Activated CD8-positive, alpha-beta T cell treated with anti-CD3 and anti-CD28 coated beads for 36 hours (primary cell): ENCODE data around the gene IL31RA. TPM values are rescaled to one million over a fixed set of nuclear protein-coding genes. Genes with fewer than 3 reads are reported as not detected.

Source experiments
- ATAC-seq: fragments of 200-7000 bp; cut with Tn5 transposase; one replicate; pipeline ENCODE4 v1.10.0; 2021; ENCODE audit warnings: mild to moderate bottlenecking, moderate library complexity
- CTCF ChIA-PET: fragments of 350-600 bp; sonication (Branson Sonifier 250); formaldehyde crosslinking; loops from one replicate; lab custom pipeline; 2021; ENCODE audit warnings: antibody characterized with exemption; lab: Charles Lee
- POLR2A ChIA-PET: fragments of 350-600 bp; sonication (Branson Sonifier 250); formaldehyde crosslinking; loops from one replicate; lab custom pipeline; 2021; ENCODE audit warnings: antibody characterized with exemption; lab: Charles Lee
- DNase-seq: peaks from one replicate; pipeline ENCODE4 v3.0.0-alpha.2; 2020
- H3K27ac Mint-ChIP-seq: one replicate; pipeline ENCODE4 v1.8.0; 2021; ENCODE audit warnings: mild to moderate bottlenecking, mixed read lengths
- H3K27me3 Mint-ChIP-seq: one replicate; pipeline ENCODE4 v1.8.0; 2021; ENCODE audit warnings: mixed read lengths
- H3K36me3 Mint-ChIP-seq: one replicate; pipeline ENCODE4 v1.8.0; 2021; ENCODE audit warnings: low read depth, mixed read lengths
- H3K4me1 Mint-ChIP-seq: one replicate; pipeline ENCODE4 v1.8.0; 2021; ENCODE audit warnings: low read depth, mixed read lengths
- H3K4me3 Mint-ChIP-seq: one replicate; pipeline ENCODE4 v1.8.0; 2021; ENCODE audit warnings: mild to moderate bottlenecking, moderate library complexity, mixed read lengths
- H3K9me3 Mint-ChIP-seq: one replicate; pipeline ENCODE4 v1.8.0; 2021; ENCODE audit warnings: mixed read lengths
- intact Hi-C: fragments of 100-400 bp; cut with micrococcal nuclease; formaldehyde crosslinking; loops from one replicate; pipeline ENCODE4 v1.10.0; 2022
- total RNA-seq, 2 experiments: library from RNA; stranded (reverse); gene quantifications; one replicate each; pipeline ENCODE4 v1.2.3, GENCODE V29; 2021
- TF ChIP-seq, protein P1 (sequence below): fragments of 200-600 bp; IDR thresholded peaks from one replicate; pipeline ENCODE4 v1.8.0; 2022; ENCODE audit warnings: antibody characterized with exemption, mild to moderate bottlenecking

IL31RA gene
- total RNA-seq, 2 experiments from 2014 or later: not detected

DNA sequence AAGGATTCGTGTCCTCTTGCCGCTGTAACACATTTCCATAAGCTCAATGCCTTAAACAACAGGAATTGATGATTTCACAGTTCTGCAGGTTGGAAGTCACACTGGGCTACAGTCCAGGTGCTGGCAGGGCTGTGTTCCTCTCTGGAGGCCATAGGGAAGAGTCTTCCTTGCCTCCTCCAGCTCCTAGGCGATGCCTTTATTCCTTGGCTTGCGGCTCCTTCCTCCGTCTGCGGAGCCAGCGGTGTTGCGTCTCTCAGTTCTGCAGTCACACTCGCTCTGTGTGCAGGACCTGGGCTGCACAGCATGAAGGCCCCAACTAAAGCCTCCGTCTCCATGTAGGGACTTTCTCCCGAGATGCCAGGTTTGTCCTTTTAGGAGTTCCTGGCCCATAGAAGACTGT lies 73.6 kb downstream of the IL31RA start:
- H3K27me3 Mint-ChIP-seq: no peaks in the 10 kb centered on the region
- POLR2A ChIA-PET: interaction anchor here (0.5 to 1.2 kb wide), 2 partner anchors 34 to 185 kb away, joined by 3 read pairs; no protein-coding TSS in a partner anchor
- DNase-seq: no peak
- TF ChIP-seq, protein P1, sequence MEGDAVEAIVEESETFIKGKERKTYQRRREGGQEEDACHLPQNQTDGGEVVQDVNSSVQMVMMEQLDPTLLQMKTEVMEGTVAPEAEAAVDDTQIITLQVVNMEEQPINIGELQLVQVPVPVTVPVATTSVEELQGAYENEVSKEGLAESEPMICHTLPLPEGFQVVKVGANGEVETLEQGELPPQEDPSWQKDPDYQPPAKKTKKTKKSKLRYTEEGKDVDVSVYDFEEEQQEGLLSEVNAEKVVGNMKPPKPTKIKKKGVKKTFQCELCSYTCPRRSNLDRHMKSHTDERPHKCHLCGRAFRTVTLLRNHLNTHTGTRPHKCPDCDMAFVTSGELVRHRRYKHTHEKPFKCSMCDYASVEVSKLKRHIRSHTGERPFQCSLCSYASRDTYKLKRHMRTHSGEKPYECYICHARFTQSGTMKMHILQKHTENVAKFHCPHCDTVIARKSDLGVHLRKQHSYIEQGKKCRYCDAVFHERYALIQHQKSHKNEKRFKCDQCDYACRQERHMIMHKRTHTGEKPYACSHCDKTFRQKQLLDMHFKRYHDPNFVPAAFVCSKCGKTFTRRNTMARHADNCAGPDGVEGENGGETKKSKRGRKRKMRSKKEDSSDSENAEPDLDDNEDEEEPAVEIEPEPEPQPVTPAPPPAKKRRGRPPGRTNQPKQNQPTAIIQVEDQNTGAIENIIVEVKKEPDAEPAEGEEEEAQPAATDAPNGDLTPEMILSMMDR: no peak
- H3K4me1 Mint-ChIP-seq: peaks cover 5% of the 10 kb centered on the region
- ATAC-seq: no peak
- no peaks in the 10 kb centered on the region for H3K36me3 Mint-ChIP-seq
- no peak overlapping the region for H3K4me3 Mint-ChIP-seq
- no peaks in the 10 kb centered on the region for H3K9me3 Mint-ChIP-seq
- CTCF ChIA-PET: interaction anchor here (1.0 to 4.1 kb wide), 2 partner anchors 12 to 13 kb away, joined by 4 to 32 read pairs; no protein-coding TSS in a partner anchor
- no peak overlapping the region for H3K27ac Mint-ChIP-seq
- intact Hi-C loops: no loop called here

DNA sequence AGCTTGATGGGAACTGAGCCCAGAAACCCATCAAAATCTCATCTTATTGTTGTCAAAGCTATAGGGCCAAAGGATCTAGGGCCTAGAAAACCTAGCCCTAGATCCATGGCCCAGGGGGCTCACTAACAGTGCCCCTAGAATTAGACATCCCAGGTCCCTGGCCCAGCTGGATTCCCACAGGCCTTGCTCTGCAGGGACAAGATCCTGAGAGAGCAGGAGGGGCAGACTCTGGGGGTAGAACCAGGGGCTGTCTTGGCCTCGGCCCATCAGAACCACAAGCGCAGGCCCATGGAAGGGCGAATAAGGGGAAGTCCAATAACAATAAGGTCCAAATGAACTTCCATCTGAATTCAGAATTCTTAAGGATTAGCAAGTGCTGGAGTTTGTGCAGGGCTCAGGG lies 74.0 kb downstream of the IL31RA start:
- POLR2A ChIA-PET: no interaction called here
- DNase-seq (no peak), ATAC-seq (no peak)
- peaks cover 5% of the 10 kb centered on the region for H3K4me1 Mint-ChIP-seq
- no peaks in the 10 kb centered on the region for H3K36me3 Mint-ChIP-seq
- intact Hi-C loops: no loop called here
- H3K27ac Mint-ChIP-seq: no peak overlapping the region
- CTCF ChIA-PET: interaction anchor here (1.0 to 4.1 kb wide), 2 partner anchors 11 to 13 kb away, joined by 4 to 32 read pairs; no protein-coding TSS in a partner anchor
- H3K4me3 Mint-ChIP-seq: no peak overlapping the region
- H3K9me3 Mint-ChIP-seq: no peaks in the 10 kb centered on the region
- H3K27me3 Mint-ChIP-seq: no peaks in the 10 kb centered on the region
- TF ChIP-seq, protein P1: no peak

DNA sequence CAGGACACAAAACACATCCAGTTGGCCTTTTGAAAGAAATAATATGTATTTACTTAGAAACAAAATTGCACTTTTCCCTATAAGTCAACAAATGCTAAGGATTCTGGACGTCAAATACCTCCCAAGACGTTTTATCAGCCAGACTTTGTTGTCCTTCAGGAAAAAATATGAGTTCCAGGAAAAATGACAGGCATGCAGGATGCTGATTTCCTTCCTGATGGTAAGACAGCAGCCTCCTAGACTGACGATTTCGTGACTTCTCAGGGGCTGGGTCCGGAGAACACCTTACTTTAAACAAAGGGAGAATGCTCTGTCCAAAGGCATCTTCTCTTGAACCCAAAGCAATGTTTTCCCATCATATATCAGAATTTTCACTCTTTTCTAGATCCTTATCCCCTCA lies 74.6 kb downstream of the IL31RA start:
- H3K9me3 Mint-ChIP-seq: no peaks in the 10 kb centered on the region
- intact Hi-C loops: no loop called here
- CTCF ChIA-PET: no interaction called here

DNA sequence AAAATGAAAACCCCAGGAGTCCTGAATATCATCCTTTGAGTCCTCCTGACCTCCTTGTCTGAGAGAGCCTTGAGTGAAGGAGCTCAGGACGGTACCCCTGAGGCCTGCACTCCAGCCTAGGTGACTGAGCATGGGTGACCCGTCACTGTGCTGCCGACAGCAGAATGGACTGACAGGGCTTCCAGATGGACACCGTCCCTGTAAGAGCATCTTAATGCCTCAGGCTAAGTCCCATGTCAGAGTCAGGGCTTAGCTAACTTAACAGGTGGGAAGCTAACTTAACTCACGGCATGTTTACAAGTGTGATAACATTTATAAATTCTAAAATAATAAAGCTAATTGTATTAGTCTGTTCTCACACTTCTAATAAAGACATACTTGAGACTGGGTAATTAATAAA lies 75.3 kb downstream of the IL31RA start:
- POLR2A ChIA-PET: no interaction called here
- no peak for DNase-seq
- no peaks in the 10 kb centered on the region for H3K9me3 Mint-ChIP-seq
- peaks cover 5% of the 10 kb centered on the region for H3K4me1 Mint-ChIP-seq
- intact Hi-C loops: no loop called here
- no peak for ATAC-seq
- CTCF ChIA-PET: no interaction called here
- no peaks in the 10 kb centered on the region for H3K36me3 Mint-ChIP-seq
- no peak overlapping the region for H3K27ac Mint-ChIP-seq
- TF ChIP-seq, protein P1: no peak
- no peak overlapping the region for H3K4me3 Mint-ChIP-seq
- H3K27me3 Mint-ChIP-seq: no peaks in the 10 kb centered on the region

More for the DNA sequence above, 74.6 kb downstream of the IL31RA start:
- H3K4me3 Mint-ChIP-seq: no peak overlapping the region
- no peaks in the 10 kb centered on the region for H3K36me3 Mint-ChIP-seq
- DNase-seq (no peak), ATAC-seq (no peak)
- TF ChIP-seq, protein P1: no peak
- POLR2A ChIA-PET: no interaction called here
- peaks cover 5% of the 10 kb centered on the region for H3K4me1 Mint-ChIP-seq
- no peaks in the 10 kb centered on the region for H3K27me3 Mint-ChIP-seq
- no peak overlapping the region for H3K27ac Mint-ChIP-seq

DNA sequence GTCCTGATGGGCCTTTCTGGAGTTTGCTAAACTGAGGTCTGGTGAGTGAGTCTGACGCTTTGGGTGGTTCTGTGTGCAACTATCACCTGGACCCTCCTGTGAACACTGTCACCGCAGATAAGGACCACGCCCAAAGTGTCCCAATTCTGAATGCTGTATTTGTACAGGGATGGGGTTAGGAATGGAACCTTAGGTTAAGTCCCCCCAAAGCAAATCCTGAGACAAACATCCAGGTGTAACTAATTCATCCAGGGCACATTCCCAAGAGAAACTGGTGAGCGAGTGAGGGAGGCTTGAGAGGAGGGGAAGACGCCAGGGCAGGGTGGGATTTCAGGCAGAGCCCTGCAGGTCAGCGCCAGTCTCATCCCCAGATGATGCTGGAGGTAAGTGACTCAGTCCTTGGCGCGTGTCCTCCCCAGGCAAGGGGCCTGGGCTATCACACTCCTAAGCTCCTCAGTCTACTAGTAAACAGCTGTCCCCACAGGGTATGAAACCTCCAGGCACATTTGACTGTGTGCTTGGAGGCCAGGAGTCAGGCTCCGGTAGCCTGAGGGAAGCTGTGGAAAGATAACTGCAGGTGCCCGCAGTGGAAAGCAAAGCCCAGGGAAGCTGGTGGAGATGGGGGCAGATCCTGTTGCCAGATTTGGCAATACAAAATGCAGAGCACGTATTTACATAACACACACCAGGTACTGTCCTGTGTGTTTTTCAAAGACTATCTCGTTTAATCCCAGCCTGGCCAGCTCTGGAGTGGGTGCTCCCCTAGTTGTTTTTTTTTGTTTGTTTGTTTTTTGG lies 76.9 kb downstream of the IL31RA start:
- DNase-seq: no peak
- Mint-ChIP-seq H3K27me3 (no peaks in the 10 kb centered on the region), H3K9me3 (no peaks in the 10 kb centered on the region), H3K4me1 (peaks cover 5% of the 10 kb centered on the region), H3K36me3 (no peaks in the 10 kb centered on the region), H3K4me3 (no peak overlapping the region), H3K27ac (no peak overlapping the region)
- ChIA-PET CTCF (interaction anchor here (0.7 kb wide), 1 partner anchor 10 kb away, joined by 3 read pairs; no protein-coding TSS in a partner anchor), POLR2A (no interaction called here)
- TF ChIP-seq, protein P1: no peak
- ATAC-seq: no peak
- intact Hi-C loops: no loop called here
